Osteoblast (primary cell): ENCODE measurements around the gene GCC1. TPM values are rescaled to one million over a fixed set of nuclear protein-coding genes. Genes with fewer than 3 reads are reported as not detected.
A peak's percentile ranks its signal among the peaks of the same experiment; 100 is the strongest.

ENCODE experiments used
- DNase-seq: peaks from one replicate; pipeline ENCODE4 v3.0.0; 2011; ENCODE audit warnings: low spot score, mixed read lengths; ENCODE audit not compliant: insufficient read length; ENCODE audit errors: missing footprints
- H2AFZ ChIP-seq: 2 replicates; pipeline ENCODE4 v1.6.0; 2011; ENCODE audit warnings: mild to moderate bottlenecking, low read length
- H3K27ac ChIP-seq: 2 replicates; pipeline ENCODE4 v1.5.1; 2011; ENCODE audit warnings: mild to moderate bottlenecking, low read depth, low read length, moderate library complexity
- H3K27me3 ChIP-seq: 2 replicates; pipeline ENCODE4 v1.6.0; 2012; ENCODE audit warnings: mild to moderate bottlenecking, control low read depth, inconsistent platforms, low read length, moderate library complexity; ENCODE audit not compliant: insufficient read depth
- H3K36me3 ChIP-seq: 2 replicates; pipeline ENCODE4 v1.5.1; 2011; ENCODE audit warnings: mild to moderate bottlenecking, low read length, control low read depth, moderate library complexity; ENCODE audit not compliant: insufficient read depth
- H3K4me1 ChIP-seq: 2 replicates; pipeline ENCODE4 v1.5.1; 2011; ENCODE audit warnings: mild to moderate bottlenecking, low read length, control low read depth, moderate library complexity; ENCODE audit not compliant: insufficient read depth
- H3K4me2 ChIP-seq: 2 replicates; pipeline ENCODE4 v1.6.0; 2011; ENCODE audit warnings: mild to moderate bottlenecking, low read length; ENCODE audit not compliant: insufficient read depth
- H3K4me3 ChIP-seq: fragments of 200-600 bp; sonication (generic); 3 replicates; pipeline ENCODE4 v1.5.1; 2012; ENCODE audit warnings: mild to moderate bottlenecking, low read length, inconsistent platforms; ENCODE audit not compliant: insufficient read depth
- H3K79me2 ChIP-seq: 2 replicates; pipeline ENCODE4 v1.6.0; 2012; ENCODE audit warnings: mild to moderate bottlenecking, low read length, control low read depth, inconsistent platforms; ENCODE audit not compliant: insufficient read depth
- H3K9me3 ChIP-seq: 2 replicates; pipeline ENCODE4 v1.5.1; 2011; ENCODE audit warnings: low read depth, low read length, control low read depth
- H4K20me1 ChIP-seq: 2 replicates; pipeline ENCODE4 v1.6.0; 2012; ENCODE audit warnings: mild to moderate bottlenecking, low read length, control low read depth; ENCODE audit not compliant: insufficient read depth
- total RNA-seq: library from RNA; depleted of rRNA; stranded (reverse); fragments of >200 nt; gene quantifications from 2 replicates; pipeline ENCODE4 v1.2.3, GENCODE V29; 2012
- TF ChIP-seq, protein P1 (sequence below): IDR thresholded peaks from 2 replicates; pipeline ENCODE4 v1.5.1; 2011; ENCODE audit warnings: mild to moderate bottlenecking, low read depth, low read length, moderate library complexity; ENCODE audit errors: extremely low read depth

Gene GCC1
- total RNA-seq, 1 donor: 24.2 TPM

DNA sequence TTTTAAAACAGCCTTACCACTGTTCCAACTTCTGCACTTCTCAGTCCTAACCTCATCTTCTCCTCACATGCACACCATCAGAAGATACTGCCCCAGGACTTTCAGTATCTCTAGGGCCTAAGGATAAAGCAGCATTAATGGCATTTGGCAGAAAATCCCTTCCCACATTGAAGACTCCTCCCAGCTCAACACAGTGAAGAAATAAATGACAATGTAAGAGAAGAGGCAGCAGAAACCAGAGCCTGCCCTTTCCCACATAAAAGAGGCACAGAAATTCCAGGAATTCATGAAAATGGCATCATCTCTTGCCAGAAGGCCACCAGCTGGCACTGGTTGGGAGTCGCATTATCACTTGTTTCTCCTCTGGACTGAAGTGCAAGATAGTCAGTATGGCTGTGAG lies 3.7 kb downstream of the GCC1 start:
- Histone ChIP-seq H3K79me2 (peaks cover 51% of the 10 kb centered on the region), H3K27ac (no peak overlapping the region), H3K4me1 (peaks cover 25% of the 10 kb centered on the region), H2AFZ (no peak overlapping the region), H3K4me2 (no peak overlapping the region), H3K4me3 (no peak overlapping the region), H3K36me3 (peaks cover 22% of the 10 kb centered on the region), H3K9me3 (no peaks in the 10 kb centered on the region), H3K27me3 (no peaks in the 10 kb centered on the region), H4K20me1 (peaks cover 48% of the 10 kb centered on the region)
- DNase-seq: no peak
- TF ChIP-seq, protein P1, sequence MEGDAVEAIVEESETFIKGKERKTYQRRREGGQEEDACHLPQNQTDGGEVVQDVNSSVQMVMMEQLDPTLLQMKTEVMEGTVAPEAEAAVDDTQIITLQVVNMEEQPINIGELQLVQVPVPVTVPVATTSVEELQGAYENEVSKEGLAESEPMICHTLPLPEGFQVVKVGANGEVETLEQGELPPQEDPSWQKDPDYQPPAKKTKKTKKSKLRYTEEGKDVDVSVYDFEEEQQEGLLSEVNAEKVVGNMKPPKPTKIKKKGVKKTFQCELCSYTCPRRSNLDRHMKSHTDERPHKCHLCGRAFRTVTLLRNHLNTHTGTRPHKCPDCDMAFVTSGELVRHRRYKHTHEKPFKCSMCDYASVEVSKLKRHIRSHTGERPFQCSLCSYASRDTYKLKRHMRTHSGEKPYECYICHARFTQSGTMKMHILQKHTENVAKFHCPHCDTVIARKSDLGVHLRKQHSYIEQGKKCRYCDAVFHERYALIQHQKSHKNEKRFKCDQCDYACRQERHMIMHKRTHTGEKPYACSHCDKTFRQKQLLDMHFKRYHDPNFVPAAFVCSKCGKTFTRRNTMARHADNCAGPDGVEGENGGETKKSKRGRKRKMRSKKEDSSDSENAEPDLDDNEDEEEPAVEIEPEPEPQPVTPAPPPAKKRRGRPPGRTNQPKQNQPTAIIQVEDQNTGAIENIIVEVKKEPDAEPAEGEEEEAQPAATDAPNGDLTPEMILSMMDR: no peak

DNA sequence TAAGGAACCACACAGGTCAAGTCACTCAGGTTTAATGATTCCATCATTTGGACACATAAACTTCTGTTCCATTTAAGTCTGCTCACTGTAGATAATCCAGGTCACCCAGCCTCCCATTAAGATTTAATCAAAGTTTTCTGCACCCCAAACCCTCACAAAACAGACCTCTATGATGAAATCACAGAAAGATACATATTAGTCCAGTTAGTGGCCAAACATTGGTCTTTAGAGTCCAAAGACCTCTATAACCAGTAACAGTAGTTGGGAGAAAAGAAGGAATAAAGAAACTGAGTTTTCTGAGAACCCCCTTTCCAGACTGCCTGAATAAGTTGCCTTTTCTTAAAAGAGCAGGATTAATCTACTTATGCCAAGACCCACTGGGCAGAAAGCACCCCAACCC lies 4.8 kb downstream of the GCC1 start:
- Histone ChIP-seq H3K27me3 (no peaks in the 10 kb centered on the region), H3K9me3 (no peaks in the 10 kb centered on the region), H4K20me1 (peaks cover 48% of the 10 kb centered on the region), H3K4me2 (no peak overlapping the region), H3K4me1 (peaks cover 22% of the 10 kb centered on the region), H3K4me3 (no peak overlapping the region), H3K36me3 (peaks cover 22% of the 10 kb centered on the region), H3K27ac (no peak overlapping the region), H3K79me2 (peaks cover 51% of the 10 kb centered on the region), H2AFZ (no peak overlapping the region)
- DNase-seq: no peak
- TF ChIP-seq, protein P1: no peak

DNA sequence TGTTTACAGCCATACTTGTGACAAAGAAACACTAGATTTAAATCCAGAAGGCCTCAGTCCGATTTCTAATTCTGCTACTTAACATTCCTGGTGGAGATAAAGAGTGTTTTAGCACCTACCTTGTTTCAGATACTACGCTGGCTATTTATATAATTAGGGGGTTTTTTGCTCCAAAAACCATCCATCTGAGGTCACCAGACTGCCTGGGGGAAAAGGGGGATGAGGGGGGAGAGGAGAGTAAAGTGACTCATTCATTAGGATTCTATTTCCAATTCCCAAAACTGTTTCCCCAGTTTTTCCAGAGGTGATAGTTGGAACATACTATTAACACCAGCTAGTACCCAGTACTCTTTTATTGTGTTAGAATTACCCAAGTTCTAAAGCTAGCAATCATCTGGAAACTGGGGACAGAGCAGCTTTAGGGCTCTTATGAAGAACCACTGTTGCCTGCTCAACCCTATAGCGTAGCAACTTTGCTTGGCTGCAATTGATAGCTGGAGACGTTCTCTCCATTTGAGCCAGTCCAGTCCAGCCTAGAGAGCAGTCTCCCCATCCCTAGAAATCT lies 6.6 kb downstream of the GCC1 start:
- H3K79me2 ChIP-seq: peaks cover 36% of the 10 kb centered on the region
- TF ChIP-seq, protein P1: no peak

DNA sequence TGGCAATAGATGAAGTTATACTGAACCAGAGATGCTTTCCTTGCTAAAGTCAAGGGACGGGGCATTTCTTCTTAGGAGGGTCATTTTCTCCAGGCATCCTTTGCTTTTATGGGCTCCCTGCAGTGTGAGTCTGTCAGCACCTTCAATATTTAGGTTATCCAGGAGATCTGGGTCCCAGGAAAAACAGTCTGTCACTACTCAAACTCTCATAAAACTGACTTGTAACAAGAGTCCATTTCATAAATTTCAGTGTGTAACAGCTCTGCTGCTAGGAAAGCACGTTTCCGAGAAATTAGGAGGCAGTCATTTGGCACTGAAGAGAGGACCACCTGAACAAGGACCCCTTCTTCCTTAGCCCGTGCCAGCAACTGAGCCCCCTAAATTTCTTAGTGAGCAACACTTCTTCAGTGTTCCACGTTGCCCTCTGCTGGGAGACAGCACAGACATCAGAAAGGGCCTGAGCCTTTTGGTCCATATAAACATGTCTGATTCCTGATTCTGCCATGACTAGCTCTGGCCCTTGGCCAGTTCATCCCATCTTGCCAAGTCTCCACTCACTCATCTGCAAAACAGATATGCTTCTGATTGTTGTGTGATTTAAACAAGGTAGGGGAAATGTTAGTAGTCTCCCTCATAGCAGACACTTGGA lies 7.2 kb downstream of the GCC1 start:
- TF ChIP-seq, protein P1: peak; percentile 47
- H3K9me3 ChIP-seq: no peaks in the 10 kb centered on the region
- H3K4me1 ChIP-seq: peaks cover 5% of the 10 kb centered on the region

More for the DNA sequence above, 6.6 kb downstream of the GCC1 start:
- peaks cover 39% of the 10 kb centered on the region for H4K20me1 ChIP-seq
- peaks cover 11% of the 10 kb centered on the region for H3K4me1 ChIP-seq
- H3K4me2 ChIP-seq: no peak overlapping the region
- peaks cover 22% of the 10 kb centered on the region for H3K36me3 ChIP-seq
- H3K27me3 ChIP-seq: no peaks in the 10 kb centered on the region
- no peaks in the 10 kb centered on the region for H3K9me3 ChIP-seq
- no peak overlapping the region for H2AFZ ChIP-seq
- no peak overlapping the region for H3K4me3 ChIP-seq
- no peak for DNase-seq
- H3K27ac ChIP-seq: no peak overlapping the region

More for the DNA sequence above, 7.2 kb downstream of the GCC1 start:
- no peak for DNase-seq
- Histone ChIP-seq H3K36me3 (peaks cover 22% of the 10 kb centered on the region), H3K27me3 (no peaks in the 10 kb centered on the region), H3K4me2 (no peak overlapping the region), H4K20me1 (peaks cover 33% of the 10 kb centered on the region), H3K79me2 (peaks cover 30% of the 10 kb centered on the region), H2AFZ (no peak overlapping the region), H3K27ac (no peak overlapping the region), H3K4me3 (no peak overlapping the region)
